GM12865 (cell line): Measurements from ENCODE around the gene ENDOG.
"Not testable (repeated sequence)": the region's sequence is repeated elsewhere in the genome, so short reads cannot be mapped to it uniquely, and the experiment has no call there.

ENCODE experiments used
- DNase-seq: peaks from one replicate; pipeline ENCODE4 v3.0.0; 2010; ENCODE audit warnings: low read depth
- H3K4me3 ChIP-seq: 2 replicates; pipeline ENCODE4 v1.5.1; 2011; ENCODE audit warnings: mild to moderate bottlenecking, low read depth, low read length, control low read depth
- CTCF ChIP-seq: IDR thresholded peaks from 2 replicates; pipeline ENCODE4 v1.5.1; 2011; ENCODE audit warnings: low read length, control low read depth, low read depth, inconsistent platforms; ENCODE audit not compliant: insufficient read depth; ENCODE audit errors: missing control alignments

ENDOG gene

GRCh38 chr9:128860937-128861336 is 42.6 kb downstream of the ENDOG start:
- no peak overlapping the region for H3K4me3 ChIP-seq
- no peak for TF ChIP-seq CTCF

GRCh38 chr9:128861501-128861900 is 43.2 kb downstream of the ENDOG start:
- no peak for DNase-seq
- H3K4me3 ChIP-seq, result no peak overlapping the region
- no peak for TF ChIP-seq CTCF

More at GRCh38 chr9:128860937-128861336, 42.6 kb downstream of the ENDOG start:
- no peak for DNase-seq

- no peak overlapping the region for H3K4me3 ChIP-seq
- no peak for TF ChIP-seq CTCF
Measured at GRCh38 chr9:128862401-128862851, 44.1 kb downstream of the ENDOG start.

GRCh38 chr9:128863647-128864046 is 45.3 kb downstream of the ENDOG start:
- peak; percentile 99 for TF ChIP-seq CTCF
- H3K4me3 ChIP-seq, result no peak overlapping the region
- peak; percentile 86 for DNase-seq

More at GRCh38 chr9:128862401-128862851, 44.1 kb downstream of the ENDOG start:
- no peak for DNase-seq

GRCh38 chr9:128870128-128870940 is 52.0 kb downstream of the ENDOG start:
- no peak overlapping the region for H3K4me3 ChIP-seq
- DNase-seq, result no peak
- no peak for TF ChIP-seq CTCF

GRCh38 chr9:128870941-128871265 is 52.6 kb downstream of the ENDOG start:
- H3K4me3 ChIP-seq, DNase-seq: not testable (repeated sequence)
